GM18505 (cell line): ENCODE data around the gene SRR.

Source experiments
- ATAC-seq: cut with Tn5 transposase; IDR thresholded peaks from one replicate; pipeline ENCODE4 v1.9.1; 2021; ENCODE audit not compliant: unreplicated experiment
- POLR2A ChIP-seq: IDR thresholded peaks from 4 replicates; pipeline ENCODE4 v1.6.1; 2011; ENCODE audit warnings: borderline replicate concordance; ENCODE audit not compliant: insufficient read depth, insufficient read length; ENCODE audit errors: extremely low read depth

SRR gene

DNA sequence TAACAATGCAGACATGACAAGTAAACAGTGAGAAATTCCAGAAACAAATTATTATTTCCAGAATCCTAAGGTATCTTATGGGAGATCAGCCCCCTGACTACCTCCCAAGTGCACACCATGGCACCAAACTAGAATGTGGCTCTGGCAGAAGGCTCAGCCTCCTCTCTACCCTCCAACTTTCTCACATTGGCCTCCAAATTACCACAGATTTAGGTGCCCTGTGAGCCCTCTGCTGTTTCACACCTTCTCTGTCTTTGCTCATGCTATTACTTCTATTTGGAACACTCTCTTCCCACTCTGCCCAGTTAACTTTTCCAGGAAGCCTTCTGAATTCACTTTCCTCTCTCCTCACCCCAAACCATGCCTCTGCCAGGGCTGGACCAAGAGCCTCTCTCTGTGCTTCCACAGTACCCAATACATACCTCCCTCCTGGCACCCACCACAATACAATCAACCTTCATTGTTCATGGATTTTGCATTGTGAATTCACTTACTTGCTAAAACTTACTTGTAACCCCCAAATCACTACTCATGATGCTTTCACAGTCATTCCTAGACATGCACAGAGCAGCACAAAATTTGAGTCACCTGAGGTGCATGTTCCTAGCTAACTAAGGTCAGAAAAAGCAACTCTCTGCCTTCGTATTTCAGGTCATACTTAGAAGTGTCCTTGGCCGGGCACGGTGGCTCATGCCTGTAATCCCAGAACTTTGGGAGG, 31.6 kb upstream of the SRR start:
- ATAC-seq: no peak
- TF ChIP-seq POLR2A: no peak

DNA sequence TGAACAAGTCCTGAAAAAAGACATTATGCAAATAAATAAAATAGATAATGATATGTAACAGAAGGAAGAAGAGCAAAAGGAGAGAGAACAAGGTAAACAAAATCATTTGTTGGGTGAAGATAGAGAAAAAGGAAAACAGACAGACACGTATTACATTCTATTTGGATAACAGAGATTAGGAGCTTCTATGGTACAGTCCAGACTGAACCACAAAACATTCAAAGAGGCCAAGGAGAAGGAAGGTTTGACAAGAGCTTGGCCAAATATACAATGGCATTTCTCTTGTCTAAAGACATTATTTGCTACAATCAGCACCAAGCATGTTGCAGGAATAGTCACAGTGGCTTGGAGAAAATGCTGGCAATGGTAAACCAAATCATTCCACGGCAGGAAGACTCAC, 29.3 kb upstream of the SRR start:
- no peak for TF ChIP-seq POLR2A
- no peak for ATAC-seq

DNA sequence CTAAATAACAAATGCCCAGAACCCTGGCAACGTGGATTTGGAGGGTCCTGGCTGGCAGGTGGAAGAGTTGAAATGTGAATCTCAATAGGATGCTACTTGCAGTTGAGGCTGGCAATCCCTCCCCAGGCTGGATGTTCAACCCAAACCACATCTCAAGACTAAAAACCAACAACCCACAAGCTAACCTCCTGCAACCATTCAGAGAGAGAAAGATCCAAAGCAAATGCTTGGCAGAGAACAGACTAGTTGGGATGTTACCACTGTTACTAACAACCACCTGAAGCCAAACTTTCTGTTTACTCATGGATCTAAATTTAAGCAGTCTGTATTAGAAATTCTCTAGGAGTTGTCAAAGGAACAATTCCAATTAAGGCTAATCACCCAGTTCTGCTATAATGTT, 28.0 kb upstream of the SRR start:
- ATAC-seq: no peak
- no peak for TF ChIP-seq POLR2A

DNA sequence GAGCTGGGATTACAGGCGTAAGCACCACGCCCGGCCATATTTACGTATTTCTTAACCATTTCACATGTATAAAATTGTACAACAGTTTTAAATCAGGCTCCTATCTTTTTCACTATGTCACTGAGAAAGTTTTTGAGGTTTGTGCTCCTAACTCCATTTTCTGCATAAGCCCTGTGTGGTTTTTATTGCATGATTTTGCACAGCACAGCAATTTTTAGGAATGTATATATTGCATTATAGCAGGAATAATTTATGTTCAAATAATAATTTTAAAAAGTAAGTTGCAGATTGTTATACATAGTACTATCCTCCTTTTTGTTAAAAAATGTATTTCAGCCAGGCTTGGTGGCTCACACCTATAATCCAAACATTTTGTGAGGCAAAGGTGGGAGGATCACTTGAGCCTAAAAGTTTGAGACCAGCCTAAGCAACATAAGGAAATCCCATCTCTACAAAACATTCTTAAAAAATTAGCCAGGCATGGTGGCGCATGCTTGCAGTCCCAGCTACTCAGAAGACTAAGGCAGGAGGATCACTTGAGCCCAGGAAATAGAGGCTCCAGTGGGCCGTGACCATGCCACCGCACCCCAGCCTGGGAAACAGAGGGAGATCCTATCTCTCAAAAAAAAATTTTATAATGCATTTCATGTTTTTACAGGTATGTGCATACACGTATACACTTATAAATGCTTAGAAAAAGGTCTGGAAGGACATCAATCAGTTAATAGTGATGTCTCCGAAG, 26.1 kb upstream of the SRR start:
- ATAC-seq: no peak
- no peak for TF ChIP-seq POLR2A

DNA sequence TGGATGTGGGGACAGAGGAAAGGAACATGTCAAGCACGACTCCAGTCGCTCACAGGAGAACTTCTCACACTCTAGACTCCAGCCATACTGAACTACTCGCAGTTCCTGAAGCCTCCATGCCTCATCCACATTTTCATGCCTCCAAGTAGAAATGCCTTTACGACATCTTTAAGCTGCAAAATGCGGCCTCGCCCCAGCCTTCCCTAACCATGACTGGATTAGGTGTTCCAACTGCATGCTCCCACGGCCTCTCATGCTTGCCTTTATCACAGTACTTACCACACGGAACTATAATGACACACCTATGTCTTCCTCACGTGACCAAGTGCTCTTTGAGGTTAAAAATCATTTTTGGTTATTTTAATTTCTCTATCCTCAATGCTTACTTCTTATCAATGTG, 24.0 kb upstream of the SRR start:
- no peak for TF ChIP-seq POLR2A
- ATAC-seq: no peak

DNA sequence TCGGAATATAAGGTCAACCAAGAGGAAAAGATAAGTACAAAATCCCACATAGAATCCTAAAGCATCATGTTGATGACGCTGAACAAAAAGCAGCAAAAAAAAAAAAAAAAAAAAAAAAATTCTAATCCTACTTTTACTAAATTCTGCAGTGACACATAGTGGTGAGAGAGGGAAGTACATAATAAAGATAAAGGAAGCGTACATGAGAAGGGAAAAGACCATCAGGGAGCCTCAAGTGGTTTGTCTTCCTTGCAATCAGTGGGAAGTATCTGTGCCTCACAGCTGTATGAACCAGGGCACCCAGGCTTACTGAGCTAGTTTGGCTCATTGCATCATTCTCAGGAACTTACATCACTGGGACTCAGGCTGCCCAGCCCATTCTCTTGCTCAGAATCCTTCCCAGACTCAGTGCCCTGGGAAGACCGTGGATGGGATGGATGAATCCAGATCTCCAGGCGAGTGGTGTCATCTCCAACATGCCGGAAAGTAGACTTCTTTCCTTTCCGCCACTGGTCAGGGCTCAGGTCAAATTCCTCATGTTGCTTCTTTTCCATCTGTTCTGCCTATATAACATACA, 21.4 kb upstream of the SRR start:
- ATAC-seq: no peak
- TF ChIP-seq POLR2A: no peak

DNA sequence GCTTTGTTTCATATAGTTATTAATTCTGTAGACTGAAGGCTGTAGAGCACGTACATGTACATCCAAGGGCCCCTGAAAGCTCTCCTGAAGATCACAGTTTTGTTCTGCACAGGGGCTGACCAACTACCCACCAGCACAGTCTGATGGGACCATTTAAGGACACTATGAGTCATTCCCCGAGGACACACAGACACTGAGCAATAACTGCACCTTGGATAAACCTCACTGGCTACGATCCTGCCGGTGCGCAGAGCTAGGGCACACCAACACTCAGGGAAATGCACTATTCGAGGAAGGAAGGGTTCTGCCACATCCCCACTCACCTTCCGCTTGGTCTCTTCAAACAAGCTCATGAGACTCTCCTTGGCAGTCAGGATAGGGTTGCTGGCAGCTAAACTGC, 20.4 kb upstream of the SRR start:
- no peak for ATAC-seq
- no peak for TF ChIP-seq POLR2A

DNA sequence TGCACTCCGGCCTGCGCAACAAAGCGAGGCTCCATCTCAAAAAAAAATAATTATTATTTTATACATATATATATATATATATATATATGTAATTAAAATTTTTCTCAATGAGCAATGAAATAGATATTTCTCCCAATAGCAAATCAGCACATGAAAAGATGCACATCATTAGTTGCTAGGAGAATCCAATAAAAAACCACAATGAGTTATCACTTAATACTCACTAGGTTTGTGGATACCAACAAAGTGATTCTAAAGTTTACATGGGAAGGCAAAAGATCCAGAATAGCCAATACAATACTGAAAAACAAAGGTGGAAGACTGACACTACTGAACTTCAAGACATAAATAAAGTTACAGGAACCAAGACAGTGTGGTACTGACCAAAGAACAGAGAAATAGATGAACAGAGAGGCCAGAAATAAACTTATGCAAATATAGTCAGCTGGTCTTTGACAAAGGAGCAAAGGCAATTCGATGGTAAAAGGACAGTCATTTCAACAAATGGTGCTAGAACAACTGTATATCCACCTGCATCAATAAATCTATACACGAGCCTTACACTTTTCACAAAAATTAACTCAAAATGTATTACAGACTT, 13.8 kb upstream of the SRR start:
- no peak for ATAC-seq
- no peak for TF ChIP-seq POLR2A

DNA sequence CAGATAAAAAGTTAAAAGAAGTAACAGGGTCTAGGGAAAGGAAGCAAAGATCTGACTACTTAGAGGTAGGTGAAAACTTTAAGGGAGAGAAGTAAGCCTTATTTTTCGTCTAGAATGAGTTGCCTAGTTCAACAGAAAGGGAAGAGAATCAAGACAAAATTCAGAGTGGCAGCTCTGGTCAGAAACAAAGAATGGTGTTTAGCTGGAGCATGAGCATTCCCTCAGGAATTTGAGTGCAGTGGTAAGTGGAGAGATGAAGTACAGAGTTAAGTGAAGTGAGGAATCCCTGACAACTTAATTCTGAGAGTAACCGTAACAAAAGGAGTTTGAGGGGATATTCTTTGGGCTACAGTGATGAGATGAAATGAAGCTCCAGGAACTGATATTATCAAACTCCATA, 11.7 kb upstream of the SRR start:
- ATAC-seq: no peak
- TF ChIP-seq POLR2A: no peak

DNA sequence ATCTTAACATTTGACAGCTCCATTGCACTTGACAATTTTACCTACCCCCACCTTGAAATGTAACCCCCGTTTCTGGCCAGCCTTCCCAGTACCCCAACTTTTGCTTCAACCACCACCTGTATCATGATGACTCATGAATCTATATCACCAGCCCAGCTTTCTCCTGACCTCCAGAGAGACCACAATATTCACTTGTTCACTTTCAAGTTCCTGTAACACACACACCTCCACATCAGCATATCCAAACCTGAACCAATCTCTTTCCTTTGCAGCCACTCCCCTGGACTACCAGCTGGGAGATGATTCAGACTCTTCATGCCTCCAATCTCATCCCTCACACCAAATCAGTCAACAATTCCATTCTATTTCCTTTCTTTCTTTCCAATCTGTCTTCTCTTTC, 8.2 kb upstream of the SRR start:
- no peak for TF ChIP-seq POLR2A
- no peak for ATAC-seq

DNA sequence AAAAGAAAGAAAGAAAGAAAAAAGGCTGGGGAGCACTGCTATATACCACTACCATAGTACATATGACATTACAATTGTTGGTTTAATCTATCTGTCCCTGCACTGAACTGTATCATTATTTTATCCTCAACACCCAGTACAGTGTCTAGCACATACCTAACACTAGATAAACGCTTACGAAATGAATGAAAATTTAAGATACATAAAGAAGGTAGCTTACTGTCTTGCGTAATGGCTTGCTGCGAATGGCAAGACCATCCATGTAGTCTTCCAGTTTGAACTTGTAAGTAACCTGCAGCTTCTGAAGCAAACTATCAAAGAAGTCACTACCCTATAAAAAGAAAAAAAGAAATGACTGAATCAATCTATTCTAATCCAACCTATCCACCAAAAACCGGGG, 6.7 kb upstream of the SRR start:
- ATAC-seq: no peak
- no peak for TF ChIP-seq POLR2A

DNA sequence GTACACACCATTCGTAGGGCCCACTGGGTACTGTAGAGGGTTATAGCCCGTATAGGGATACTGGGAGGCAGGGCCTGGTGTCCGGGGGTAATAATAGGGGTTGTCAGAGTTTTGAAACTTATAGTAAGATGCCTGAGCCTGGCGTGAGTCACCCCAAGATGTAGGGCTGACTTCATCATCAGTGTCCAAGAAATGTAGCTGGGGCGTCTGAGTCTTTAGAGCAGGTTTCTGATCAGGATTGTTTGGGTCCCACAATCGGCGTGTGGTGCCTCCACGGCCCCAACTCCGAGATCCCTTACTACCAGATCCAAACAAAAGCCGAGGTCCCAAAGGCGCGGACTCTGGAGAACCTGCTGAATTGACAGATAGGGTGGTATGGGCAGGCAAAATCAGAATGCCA, 4.6 kb upstream of the SRR start:
- no peak for ATAC-seq

DNA sequence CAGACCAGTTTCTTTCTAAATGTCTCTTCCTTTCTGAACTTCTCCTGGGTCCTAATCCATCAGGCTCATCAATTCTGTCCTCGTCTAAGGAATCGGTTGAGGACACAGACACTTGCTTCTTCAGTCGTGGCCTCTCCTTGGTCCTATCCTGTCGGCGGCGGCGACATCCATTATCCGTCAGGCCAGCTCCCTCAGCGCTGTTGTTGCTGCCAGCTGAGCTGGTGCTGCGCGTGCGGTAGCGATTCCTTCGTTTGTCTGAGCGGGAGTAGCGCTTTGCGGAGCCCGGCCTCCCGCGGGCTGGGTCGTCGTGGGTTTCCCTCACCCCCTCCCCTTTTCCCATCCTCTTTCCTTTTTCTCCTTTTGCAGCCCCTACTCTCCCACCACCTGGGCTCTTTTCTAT, 4.0 kb upstream of the SRR start:
- no peak for ATAC-seq
- no peak for TF ChIP-seq POLR2A

More for the DNA sequence above, 4.6 kb upstream of the SRR start:
- no peak for TF ChIP-seq POLR2A

DNA sequence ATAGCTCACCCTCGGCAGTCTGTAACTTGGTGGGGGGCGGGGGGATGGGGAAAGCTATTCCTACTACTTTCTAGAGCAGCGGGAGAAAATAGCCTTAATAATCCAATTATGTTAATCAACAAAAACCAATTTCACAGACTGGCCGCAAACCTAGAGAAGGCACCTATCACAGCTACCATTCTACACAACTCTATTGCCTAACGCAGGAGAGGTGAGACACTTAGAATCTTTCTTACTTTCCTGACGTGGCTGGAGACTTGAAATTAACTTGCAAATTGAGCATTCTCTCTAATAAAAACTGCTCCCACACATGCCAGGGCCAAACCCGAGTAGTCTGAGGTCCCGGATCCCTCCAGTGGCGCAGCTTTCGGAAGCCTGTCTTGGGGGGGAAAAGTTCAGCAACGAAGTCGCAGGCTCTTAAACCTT, 959 bp upstream of the SRR start:
- ATAC-seq: no peak
- no peak for TF ChIP-seq POLR2A
